Measurements from ENCODE around the gene ANKRD11.
"Not testable (repeated sequence)": the region's sequence is repeated elsewhere in the genome, so short reads cannot be mapped to it uniquely, and the experiment has no call there.

The ANKRD11 gene

DNA sequence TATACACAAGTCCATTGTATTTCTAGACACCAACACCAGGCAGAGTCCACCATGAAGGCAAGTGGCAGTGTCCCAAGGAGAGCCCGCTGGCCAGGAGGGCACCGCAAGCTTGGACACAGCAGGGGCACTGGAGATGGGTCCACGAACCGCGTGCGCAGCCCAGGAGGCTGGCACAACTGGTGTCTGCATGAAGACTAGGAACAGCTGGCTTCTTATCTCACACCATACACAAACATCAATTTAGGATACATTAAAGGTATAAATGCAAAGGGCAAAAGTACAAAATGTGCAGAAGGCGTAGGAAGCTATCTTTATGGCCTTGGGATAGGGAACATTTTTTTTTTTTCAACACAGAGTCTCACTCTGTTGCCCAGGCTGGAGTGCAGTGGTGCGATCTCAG lies 52.4 kb downstream of the ANKRD11 start:
- H3K9me2 ChIP-seq (replicated peaks; ENCODE audit: low read depth, low read length), result no peaks in the 10 kb centered on the region
- H3K79me2 ChIP-seq (ENCODE audit: insufficient read depth, low read length), result peaks cover 99% of the 10 kb centered on the region
- no peaks in the 10 kb centered on the region for H3F3A ChIP-seq (ENCODE audit: low read depth)
- H3K9me3 ChIP-seq (ENCODE audit: insufficient read depth, low read depth, low read length), result no peaks in the 10 kb centered on the region
- no peaks in the 10 kb centered on the region for H3K4me1 ChIP-seq (ENCODE audit: insufficient read depth, low read length, poor library complexity, severe bottlenecking)
- H3K4me3 ChIP-seq (ENCODE audit: low read length, poor library complexity, severe bottlenecking), result no peak overlapping the region
- no peak overlapping the region for H2AFZ ChIP-seq (ENCODE audit: low read length)
- TF ChIP-seq, protein P1, sequence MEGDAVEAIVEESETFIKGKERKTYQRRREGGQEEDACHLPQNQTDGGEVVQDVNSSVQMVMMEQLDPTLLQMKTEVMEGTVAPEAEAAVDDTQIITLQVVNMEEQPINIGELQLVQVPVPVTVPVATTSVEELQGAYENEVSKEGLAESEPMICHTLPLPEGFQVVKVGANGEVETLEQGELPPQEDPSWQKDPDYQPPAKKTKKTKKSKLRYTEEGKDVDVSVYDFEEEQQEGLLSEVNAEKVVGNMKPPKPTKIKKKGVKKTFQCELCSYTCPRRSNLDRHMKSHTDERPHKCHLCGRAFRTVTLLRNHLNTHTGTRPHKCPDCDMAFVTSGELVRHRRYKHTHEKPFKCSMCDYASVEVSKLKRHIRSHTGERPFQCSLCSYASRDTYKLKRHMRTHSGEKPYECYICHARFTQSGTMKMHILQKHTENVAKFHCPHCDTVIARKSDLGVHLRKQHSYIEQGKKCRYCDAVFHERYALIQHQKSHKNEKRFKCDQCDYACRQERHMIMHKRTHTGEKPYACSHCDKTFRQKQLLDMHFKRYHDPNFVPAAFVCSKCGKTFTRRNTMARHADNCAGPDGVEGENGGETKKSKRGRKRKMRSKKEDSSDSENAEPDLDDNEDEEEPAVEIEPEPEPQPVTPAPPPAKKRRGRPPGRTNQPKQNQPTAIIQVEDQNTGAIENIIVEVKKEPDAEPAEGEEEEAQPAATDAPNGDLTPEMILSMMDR (conservative IDR thresholded peaks at IDR 0.05; ENCODE audit: low read length), result no peak
- TF ChIP-seq EZH2phosphoT487 (IDR thresholded peaks at IDR 0.05; ENCODE audit: borderline replicate concordance), result no peak
- no peak overlapping the region for H3K4me2 ChIP-seq (ENCODE audit: low read depth, low read length, poor library complexity, severe bottlenecking)
- no peaks in the 10 kb centered on the region for H3K36me3 ChIP-seq (ENCODE audit: insufficient read depth, low read length)
- H4K20me1 ChIP-seq (ENCODE audit: insufficient read depth, low read length, poor library complexity, severe bottlenecking), result peaks cover 76% of the 10 kb centered on the region
- H3K9ac ChIP-seq (ENCODE audit: low read depth, low read length, poor library complexity, severe bottlenecking), result no peak overlapping the region
- no peaks in the 10 kb centered on the region for H3K27me3 ChIP-seq (ENCODE audit: insufficient read depth, low read length, poor library complexity, severe bottlenecking)

DNA sequence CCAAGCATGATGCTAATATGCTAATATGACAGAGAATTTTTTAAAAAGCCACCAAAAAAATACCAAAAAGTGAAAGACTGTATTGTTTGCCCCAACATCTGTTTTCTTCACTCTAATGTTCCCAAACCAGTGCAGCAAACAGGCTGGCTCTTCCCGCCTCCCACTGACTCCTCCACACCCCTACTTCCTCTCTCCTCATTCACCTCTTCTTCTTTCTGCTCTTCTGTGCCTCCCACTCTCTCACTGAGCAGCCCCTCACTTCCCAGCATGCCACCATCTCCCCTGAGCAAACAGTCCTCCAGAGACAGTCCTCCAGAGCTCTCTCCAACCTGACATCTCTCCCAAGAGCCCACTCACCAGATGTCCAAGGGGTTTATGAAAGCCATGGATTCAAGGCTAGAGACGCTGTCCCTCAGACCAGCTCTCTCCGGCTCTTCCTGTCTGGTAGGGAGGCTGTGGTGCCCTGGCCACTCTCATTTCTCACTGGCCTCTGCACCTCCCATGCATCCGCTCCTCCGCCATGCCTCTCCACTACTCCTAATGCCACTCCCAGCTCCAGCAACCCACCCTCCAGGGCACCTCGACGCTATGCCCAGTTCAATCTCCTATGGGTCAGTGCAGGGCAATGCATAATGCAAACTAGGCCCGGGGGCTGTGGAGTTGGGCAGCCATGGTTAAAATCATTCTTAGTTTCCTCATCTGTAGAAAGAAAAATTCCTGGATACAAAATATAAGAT lies 52.9 kb downstream of the ANKRD11 start:
- no peaks in the 10 kb centered on the region for H3K9me2 ChIP-seq (replicated peaks; ENCODE audit: low read depth, low read length)
- no peaks in the 10 kb centered on the region for H3K4me1 ChIP-seq (ENCODE audit: insufficient read depth, low read length, poor library complexity, severe bottlenecking)
- H3K36me3 ChIP-seq (ENCODE audit: insufficient read depth, low read length), result no peaks in the 10 kb centered on the region
- H3K79me2 ChIP-seq (ENCODE audit: insufficient read depth, low read length), result peaks cover 99% of the 10 kb centered on the region
- H3K4me2 ChIP-seq (ENCODE audit: low read depth, low read length, poor library complexity, severe bottlenecking), result no peak overlapping the region
- H3F3A ChIP-seq (ENCODE audit: low read depth), result no peaks in the 10 kb centered on the region
- H3K27me3 ChIP-seq (ENCODE audit: insufficient read depth, low read length, poor library complexity, severe bottlenecking), result no peaks in the 10 kb centered on the region
- no peak overlapping the region for H3K4me3 ChIP-seq (ENCODE audit: low read length, poor library complexity, severe bottlenecking)
- no peak for TF ChIP-seq EZH2phosphoT487 (IDR thresholded peaks at IDR 0.05; ENCODE audit: borderline replicate concordance)
- TF ChIP-seq, protein P1 (conservative IDR thresholded peaks at IDR 0.05; ENCODE audit: low read length), result no peak
- H4K20me1 ChIP-seq (ENCODE audit: insufficient read depth, low read length, poor library complexity, severe bottlenecking), result peaks cover 77% of the 10 kb centered on the region
- no peak overlapping the region for H2AFZ ChIP-seq (ENCODE audit: low read length)
- H3K9me3 ChIP-seq (ENCODE audit: insufficient read depth, low read depth, low read length), result no peaks in the 10 kb centered on the region
- H3K9ac ChIP-seq (ENCODE audit: low read depth, low read length, poor library complexity, severe bottlenecking), result no peak overlapping the region

DNA sequence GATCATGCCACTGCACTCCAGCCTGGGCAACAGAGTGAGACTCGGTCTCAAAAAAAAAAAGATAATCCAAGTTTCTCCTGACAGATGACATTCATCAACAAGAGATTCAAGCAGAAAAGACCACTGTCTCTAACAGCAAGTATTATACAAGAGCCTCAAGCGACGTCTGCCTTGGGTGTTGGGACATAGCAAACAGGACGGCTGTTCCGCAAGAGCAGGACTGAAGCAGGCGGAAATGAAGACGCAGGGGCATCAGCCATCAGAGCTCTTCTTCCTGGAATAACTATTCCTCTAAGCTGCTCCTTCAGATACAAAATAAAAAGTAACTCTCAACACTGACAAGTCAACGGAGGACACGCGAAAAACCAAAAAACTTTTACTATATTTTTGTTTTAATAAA lies 54.0 kb downstream of the ANKRD11 start:
- Histone ChIP-seq H4K20me1 (ENCODE audit: insufficient read depth, low read length, poor library complexity, severe bottlenecking) (peaks cover 80% of the 10 kb centered on the region), H3K9me3 (ENCODE audit: insufficient read depth, low read depth, low read length) (no peaks in the 10 kb centered on the region), H2AFZ (ENCODE audit: low read length) (no peak overlapping the region), H3F3A (ENCODE audit: low read depth) (no peaks in the 10 kb centered on the region), H3K27me3 (ENCODE audit: insufficient read depth, low read length, poor library complexity, severe bottlenecking) (no peaks in the 10 kb centered on the region), H3K36me3 (ENCODE audit: insufficient read depth, low read length) (no peaks in the 10 kb centered on the region), H3K4me3 (ENCODE audit: low read length, poor library complexity, severe bottlenecking) (no peak overlapping the region), H3K79me2 (ENCODE audit: insufficient read depth, low read length) (peaks cover 100% of the 10 kb centered on the region), H3K4me1 (ENCODE audit: insufficient read depth, low read length, poor library complexity, severe bottlenecking) (no peaks in the 10 kb centered on the region), H3K9ac (ENCODE audit: low read depth, low read length, poor library complexity, severe bottlenecking) (no peak overlapping the region), H3K9me2 (replicated peaks; ENCODE audit: low read depth, low read length) (no peaks in the 10 kb centered on the region), H3K4me2 (ENCODE audit: low read depth, low read length, poor library complexity, severe bottlenecking) (no peak overlapping the region)
- TF ChIP-seq, protein P1 (conservative IDR thresholded peaks at IDR 0.05; ENCODE audit: low read length), result no peak
- TF ChIP-seq EZH2phosphoT487 (IDR thresholded peaks at IDR 0.05; ENCODE audit: borderline replicate concordance), result no peak

DNA sequence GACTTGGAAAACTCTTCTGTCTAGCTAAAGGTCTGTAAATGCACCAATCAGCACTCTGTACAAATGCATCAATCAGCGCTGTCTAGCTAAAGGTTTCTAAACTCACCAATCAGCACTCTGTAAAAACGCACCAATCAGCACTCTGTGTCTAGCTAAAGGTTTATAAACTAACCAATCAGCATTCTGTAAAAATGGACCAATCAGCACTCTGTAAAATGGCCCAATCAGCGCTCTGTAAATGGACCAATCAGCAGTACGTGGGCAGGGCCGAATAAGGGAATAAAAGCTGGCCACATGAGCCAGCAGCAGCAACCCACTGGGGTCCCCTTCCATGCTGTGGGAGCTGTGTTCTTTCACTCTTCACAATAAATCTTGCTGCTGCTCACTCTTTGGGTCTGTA lies 55.3 kb downstream of the ANKRD11 start:
- Histone ChIP-seq H4K20me1 (ENCODE audit: insufficient read depth, low read length, poor library complexity, severe bottlenecking) (peaks cover 84% of the 10 kb centered on the region), H3K79me2 (ENCODE audit: insufficient read depth, low read length) (peaks cover 97% of the 10 kb centered on the region)
- not testable (repeated sequence) for H3K4me1 ChIP-seq (ENCODE audit: insufficient read depth, low read length, poor library complexity, severe bottlenecking); H3K9me3 ChIP-seq (ENCODE audit: insufficient read depth, low read depth, low read length); H3K4me2 ChIP-seq (ENCODE audit: low read depth, low read length, poor library complexity, severe bottlenecking); H3K27me3 ChIP-seq (ENCODE audit: insufficient read depth, low read length, poor library complexity, severe bottlenecking); H3K4me3 ChIP-seq (ENCODE audit: low read length, poor library complexity, severe bottlenecking); H3F3A ChIP-seq (ENCODE audit: low read depth); H2AFZ ChIP-seq (ENCODE audit: low read length); H3K36me3 ChIP-seq (ENCODE audit: insufficient read depth, low read length); H3K9ac ChIP-seq (ENCODE audit: low read depth, low read length, poor library complexity, severe bottlenecking); H3K9me2 ChIP-seq (replicated peaks; ENCODE audit: low read depth, low read length)

Measured in Loucy (cell line).